GM12875 (cell line): Measurements from ENCODE around the gene TMEM238.

Experiments used
- H3K4me3 ChIP-seq: one replicate; pipeline ENCODE4 v1.5.1; 2011; ENCODE audit warnings: low read depth, low read length, control low read depth
- CTCF ChIP-seq: IDR thresholded peaks from 2 replicates; pipeline ENCODE4 v1.5.1; 2011; ENCODE audit warnings: low read depth, mild to moderate bottlenecking, control low read depth, inconsistent platforms, low read length, moderate library complexity, borderline replicate concordance; ENCODE audit not compliant: insufficient read depth

Gene TMEM238

GRCh38 chr19:55358943-55359908 lies 24.9 kb downstream of the TMEM238 start:
- no peak overlapping the region for H3K4me3 ChIP-seq
- TF ChIP-seq CTCF: no peak

- H3K4me3 ChIP-seq: no peak overlapping the region
- TF ChIP-seq CTCF: no peak
These were observed 25.6 kb downstream of the TMEM238 start for GRCh38 chr19:55358493-55358892.

- H3K4me3 ChIP-seq: no peak overlapping the region
- TF ChIP-seq CTCF: no peak
These were observed 28.8 kb downstream of the TMEM238 start for GRCh38 chr19:55355213-55355821.

GRCh38 chr19:55354698-55355212 lies 29.3 kb downstream of the TMEM238 start, which contains the start of gene COX6B2:
COX6B2 (minus strand) TSS chr19:55354719; CDS start chr19:55354521, 198 bp downstream.
- TF ChIP-seq CTCF: no peak
- H3K4me3 ChIP-seq: no peak within 1 kb of the TSS

GRCh38 chr19:55353803-55354697 lies 30.0 kb downstream of the TMEM238 start:
- TF ChIP-seq CTCF: no peak
- no peak overlapping the region for H3K4me3 ChIP-seq

- no peak for TF ChIP-seq CTCF
- no peak overlapping the region for H3K4me3 ChIP-seq
These were observed 30.7 kb downstream of the TMEM238 start for GRCh38 chr19:55353356-55353802.
